BLaER1 treated with 17β-estradiol and CSF1 and Interleukin-3, amounts not matched to agents 10 nM and 100 nM (cell line): ENCODE data around the gene RADIL.
A peak's percentile ranks its signal among the peaks of the same experiment; 100 is the strongest.

Experiments used
- H3K27ac ChIP-seq, 11 experiments: shearing (Covaris generic); formaldehyde crosslinking; 2 replicates each; pipeline ENCODE4 v1.8.1; 2022
- H3K27me3 ChIP-seq, 11 experiments: shearing (Covaris generic); formaldehyde crosslinking; 2 replicates each; pipeline ENCODE4 v1.8.1; 2022
- H3K36me3 ChIP-seq, 11 experiments: shearing (Covaris generic); formaldehyde crosslinking; 2 replicates each; pipeline ENCODE4 v1.8.1; 2022
- H3K4me1 ChIP-seq, 10 experiments: shearing (Covaris generic); formaldehyde crosslinking; 2 replicates each; pipeline ENCODE4 v1.8.1; 2022
- H3K4me2 ChIP-seq, 11 experiments: shearing (Covaris generic); formaldehyde crosslinking; 2 replicates each; pipeline ENCODE4 v1.8.1; 2022
- H3K4me3 ChIP-seq, 10 experiments: shearing (Covaris generic); formaldehyde crosslinking; 2 replicates each; pipeline ENCODE4 v1.8.1; 2022
- H3K9ac ChIP-seq, 11 experiments: shearing (Covaris generic); formaldehyde crosslinking; 2 replicates each; pipeline ENCODE4 v1.8.1; 2022
- H3K9me3 ChIP-seq, 11 experiments: shearing (Covaris generic); formaldehyde crosslinking; replicated peaks in 1 of 11; 2 replicates each; pipeline ENCODE4 v1.8.1; 2022
- H4K20me1 ChIP-seq, 11 experiments: shearing (Covaris generic); formaldehyde crosslinking; 2 replicates each; pipeline ENCODE4 v1.8.1; 2022
- Cebpa-rat ChIP-seq, 11 experiments: shearing (Covaris generic); IDR thresholded peaks; 2 replicates each; pipeline ENCODE4 v1.8.1; 2022

The RADIL gene

GRCh38 chr7:4886671-4887070 is 3.2 kb upstream of the RADIL start:
- H3K36me3 ChIP-seq, result no peaks in the 10 kb centered on the region
- H3K27ac ChIP-seq, result no peak overlapping the region
- H3K4me1 ChIP-seq, result peaks cover 14 to 29% (median 17%) of the 10 kb centered on the region in 10 experiments
- no peak for TF ChIP-seq Cebpa-rat (IDR thresholded peaks at IDR 0.05)
- H3K9ac ChIP-seq, result no peak overlapping the region
- H3K9me3 ChIP-seq, result no peaks in the 10 kb centered on the region
- peak overlapping the region in 3 of 11 experiments; percentile 19 to 30 (median 25); a peak in 3 of 22 replicates for H3K4me2 ChIP-seq
- 0 out of 22 replicates have a peak, but pooled peaks cover 0 to 4% (median 0%) of the 10 kb centered on the region in 11 experiments for H4K20me1 ChIP-seq
- H3K27me3 ChIP-seq, result peaks cover 0 to 18% (median 0%) of the 10 kb centered on the region in 11 experiments; a peak in 8 of 22 replicates
- no peak overlapping the region for H3K4me3 ChIP-seq

GRCh38 chr7:4885317-4885807 is 1.8 kb upstream of the RADIL start:
- no peak overlapping the region for H3K9ac ChIP-seq
- H3K4me2 ChIP-seq, result no peak overlapping the region
- no peak overlapping the region for H3K27ac ChIP-seq
- peaks cover 17 to 40% (median 30%) of the 10 kb centered on the region in 10 experiments for H3K4me1 ChIP-seq
- no peak for TF ChIP-seq Cebpa-rat (IDR thresholded peaks at IDR 0.05)
- H3K27me3 ChIP-seq, result peaks cover 0 to 22% (median 0%) of the 10 kb centered on the region in 11 experiments; a peak in 8 of 22 replicates
- no peaks in the 10 kb centered on the region for H3K9me3 ChIP-seq
- H3K36me3 ChIP-seq, result no peaks in the 10 kb centered on the region
- H3K4me3 ChIP-seq, result no peak overlapping the region
- H4K20me1 ChIP-seq, result peaks cover 0 to 4% (median 0%) of the 10 kb centered on the region in 11 experiments; a peak in 1 of 22 replicates

- H3K9me3 ChIP-seq, result no peaks in the 10 kb centered on the region
- no peak overlapping the region for H3K4me3 ChIP-seq
- H3K27me3 ChIP-seq, result peaks cover 0 to 34% (median 0%) of the 10 kb centered on the region in 11 experiments; a peak in 8 of 22 replicates
- H3K9ac ChIP-seq, result no peak overlapping the region
- peaks cover 0 to 5% (median 0%) of the 10 kb centered on the region in 11 experiments; a peak in 1 of 22 replicates for H4K20me1 ChIP-seq
- no peak for TF ChIP-seq Cebpa-rat (IDR thresholded peaks at IDR 0.05)
- H3K4me1 ChIP-seq, result peaks cover 27 to 52% (median 42%) of the 10 kb centered on the region in 10 experiments
- H3K4me2 ChIP-seq, result peak overlapping the region in 9 of 11 experiments; percentile 1 to 100 (median 41); a peak in 10 of 22 replicates
- H3K36me3 ChIP-seq, result no peaks in the 10 kb centered on the region
- H3K27ac ChIP-seq, result no peak overlapping the region
Measured at GRCh38 chr7:4884164-4884563, 648 bp upstream of the RADIL start.

GRCh38 chr7:4883033-4883371 is 514 bp downstream of the RADIL start:
- peak overlapping the region; percentile 67 to 90 (median 79); a peak in 21 of 22 replicates for H3K9ac ChIP-seq

GRCh38 chr7:4882169-4883032 is 1.1 kb downstream of the RADIL start:
- Histone ChIP-seq H3K4me1 (peaks cover 27 to 69% (median 49%) of the 10 kb centered on the region in 10 experiments), H3K9me3 (no peaks in the 10 kb centered on the region), H3K27ac (no peak overlapping the region), H3K9ac (peak overlapping the region in 9 of 11 experiments; percentile 67 to 90 (median 79); a peak in 18 of 22 replicates), H3K27me3 (peaks cover 0 to 39% (median 0%) of the 10 kb centered on the region in 11 experiments; a peak in 8 of 22 replicates), H3K4me2 (peak overlapping the region; percentile 86 to 100 (median 99)), H3K4me3 (peak overlapping the region; percentile 62 to 90 (median 75)), H4K20me1 (peaks cover 0 to 5% (median 0%) of the 10 kb centered on the region in 11 experiments; a peak in 2 of 22 replicates), H3K36me3 (peaks cover 0 to 13% (median 5%) of the 10 kb centered on the region in 11 experiments; a peak in 10 of 22 replicates)
- no peak for TF ChIP-seq Cebpa-rat (IDR thresholded peaks at IDR 0.05)

More at GRCh38 chr7:4883033-4883371, 514 bp downstream of the RADIL start:
- Histone ChIP-seq H3K36me3 (peaks cover 0 to 7% (median 0%) of the 10 kb centered on the region in 11 experiments; a peak in 3 of 22 replicates), H3K4me1 (peaks cover 27 to 64% (median 49%) of the 10 kb centered on the region in 10 experiments), H3K9me3 (no peaks in the 10 kb centered on the region), H4K20me1 (peaks cover 0 to 5% (median 0%) of the 10 kb centered on the region in 11 experiments; a peak in 2 of 22 replicates), H3K27ac (peak overlapping the region in 9 of 11 experiments; percentile 56 to 79 (median 74); a peak in 17 of 22 replicates), H3K27me3 (peaks cover 0 to 39% (median 0%) of the 10 kb centered on the region in 11 experiments; a peak in 8 of 22 replicates), H3K4me3 (peak overlapping the region; percentile 62 to 90 (median 75)), H3K4me2 (peak overlapping the region; percentile 86 to 100 (median 99))
- TF ChIP-seq Cebpa-rat (IDR thresholded peaks at IDR 0.05), result no peak

GRCh38 chr7:4880218-4880617 is 3.3 kb downstream of the RADIL start:
- Histone ChIP-seq H3K27ac (peak overlapping the region in 6 of 11 experiments; percentile 11 to 54 (median 40); a peak in 9 of 22 replicates), H3K27me3 (peaks cover 0 to 39% (median 0%) of the 10 kb centered on the region in 11 experiments; a peak in 8 of 22 replicates), H3K4me1 (peaks cover 27 to 70% (median 49%) of the 10 kb centered on the region in 10 experiments), H3K4me3 (peak overlapping the region in 3 of 10 experiments; percentile 23 to 33 (median 32); a peak in 6 of 20 replicates), H3K4me2 (peak overlapping the region; percentile 26 to 99 (median 83)), H4K20me1 (peaks cover 0 to 5% (median 0%) of the 10 kb centered on the region in 11 experiments; a peak in 2 of 22 replicates), H3K9ac (peak overlapping the region in 8 of 11 experiments; percentile 19 to 68 (median 32); a peak in 13 of 22 replicates), H3K36me3 (peaks cover 0 to 30% (median 15%) of the 10 kb centered on the region in 11 experiments; a peak in 11 of 22 replicates), H3K9me3 (no peaks in the 10 kb centered on the region)
- TF ChIP-seq Cebpa-rat (IDR thresholded peaks at IDR 0.05), result no peak

- Histone ChIP-seq H3K9me3 (no peaks in the 10 kb centered on the region), H3K27me3 (peaks cover 0 to 39% (median 0%) of the 10 kb centered on the region in 11 experiments; a peak in 8 of 22 replicates), H3K4me2 (peak overlapping the region; percentile 26 to 99 (median 83)), H4K20me1 (peaks cover 0 to 5% (median 0%) of the 10 kb centered on the region in 11 experiments; a peak in 2 of 22 replicates), H3K36me3 (peaks cover 0 to 31% (median 15%) of the 10 kb centered on the region in 11 experiments; a peak in 11 of 22 replicates), H3K4me3 (peak overlapping the region in 2 of 10 experiments; percentile 32 to 33; a peak in 5 of 20 replicates), H3K4me1 (peaks cover 27 to 70% (median 49%) of the 10 kb centered on the region in 10 experiments), H3K27ac (peak overlapping the region in 6 of 11 experiments; percentile 11 to 54 (median 40); a peak in 9 of 22 replicates), H3K9ac (peak overlapping the region in 7 of 11 experiments; percentile 19 to 68 (median 36); a peak in 11 of 22 replicates)
- no peak for TF ChIP-seq Cebpa-rat (IDR thresholded peaks at IDR 0.05)
Measured at GRCh38 chr7:4879396-4880081, 4.0 kb downstream of the RADIL start.
